T-helper 1 cell treated with Interleukin-12 subunit alpha and Interleukin-12 subunit beta and Interleukin-4 antibody, amounts not matched to agents 30 μg/mL and 1 μg/mL, for 36 hours (primary cell): ENCODE results near the gene IPO5.
"Not testable (repeated sequence)": the region's sequence is repeated elsewhere in the genome, so short reads cannot be mapped to it uniquely, and the experiment has no call there.

Experiments used
- H3K27ac Mint-ChIP-seq: one replicate; pipeline ENCODE4 v1.8.0; 2021; ENCODE audit warnings: mild to moderate bottlenecking, mixed read lengths
- H3K27me3 Mint-ChIP-seq: one replicate; pipeline ENCODE4 v1.8.0; 2021; ENCODE audit warnings: low read depth, mixed read lengths
- H3K36me3 Mint-ChIP-seq: one replicate; pipeline ENCODE4 v1.8.0; 2021; ENCODE audit warnings: low read depth, mixed read lengths
- H3K4me1 Mint-ChIP-seq: one replicate; pipeline ENCODE4 v1.8.0; 2021; ENCODE audit warnings: low read depth, mixed read lengths
- H3K4me3 Mint-ChIP-seq: one replicate; pipeline ENCODE4 v1.8.0; 2021; ENCODE audit warnings: mild to moderate bottlenecking, moderate library complexity, mixed read lengths
- H3K9me3 Mint-ChIP-seq: one replicate; pipeline ENCODE4 v1.8.0; 2021; ENCODE audit warnings: mixed read lengths

Gene IPO5

DNA sequence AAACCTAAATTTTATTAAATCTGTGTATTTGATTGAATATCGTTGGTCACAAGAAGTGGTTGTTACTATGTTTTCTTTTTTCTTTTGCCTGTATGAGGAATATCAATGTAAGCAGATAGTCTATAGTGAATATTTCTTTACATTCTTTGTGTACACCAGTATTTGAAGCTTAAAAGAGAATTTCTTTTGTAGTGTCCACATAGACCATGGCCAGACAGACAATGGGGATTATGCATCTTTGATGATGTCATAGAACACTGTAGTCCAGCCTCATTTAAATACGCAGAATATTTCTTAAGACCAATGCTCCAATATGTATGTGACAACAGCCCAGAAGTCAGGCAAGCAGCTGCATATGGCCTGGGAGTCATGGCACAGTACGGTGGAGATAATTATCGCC is 64.8 kb downstream of the IPO5 start:
- H3K27ac Mint-ChIP-seq, result no peak overlapping the region
- peaks cover 6% of the 10 kb centered on the region for H3K4me1 Mint-ChIP-seq
- peaks cover 44% of the 10 kb centered on the region for H3K36me3 Mint-ChIP-seq

DNA sequence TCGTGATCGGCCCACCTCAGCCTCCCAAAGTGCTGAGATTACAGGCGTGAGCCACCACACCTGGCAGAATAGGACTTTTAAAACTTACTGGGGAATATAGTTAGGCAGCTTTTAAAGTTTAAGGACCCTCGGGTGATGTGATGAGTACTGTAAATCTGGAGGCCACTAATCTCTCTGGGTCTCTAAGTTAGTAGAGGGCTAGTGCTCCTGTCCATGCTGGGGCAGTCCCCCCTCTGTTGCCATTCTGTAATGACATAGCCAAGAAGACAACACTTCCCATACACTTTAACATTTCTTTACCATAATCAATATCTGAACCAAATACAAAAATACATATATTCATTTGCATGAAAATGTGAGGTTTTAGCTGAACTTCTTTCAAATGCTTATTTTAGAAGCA is 65.7 kb downstream of the IPO5 start:
- Mint-ChIP-seq H3K36me3 (peaks cover 41% of the 10 kb centered on the region), H3K4me1 (peaks cover 6% of the 10 kb centered on the region), H3K4me3 (no peak overlapping the region), H3K9me3 (no peaks in the 10 kb centered on the region), H3K27me3 (no peaks in the 10 kb centered on the region), H3K27ac (no peak overlapping the region)

More for the DNA sequence above, 64.8 kb downstream of the IPO5 start:
- Mint-ChIP-seq H3K27me3 (no peaks in the 10 kb centered on the region), H3K4me3 (no peak overlapping the region), H3K9me3 (no peaks in the 10 kb centered on the region)

DNA sequence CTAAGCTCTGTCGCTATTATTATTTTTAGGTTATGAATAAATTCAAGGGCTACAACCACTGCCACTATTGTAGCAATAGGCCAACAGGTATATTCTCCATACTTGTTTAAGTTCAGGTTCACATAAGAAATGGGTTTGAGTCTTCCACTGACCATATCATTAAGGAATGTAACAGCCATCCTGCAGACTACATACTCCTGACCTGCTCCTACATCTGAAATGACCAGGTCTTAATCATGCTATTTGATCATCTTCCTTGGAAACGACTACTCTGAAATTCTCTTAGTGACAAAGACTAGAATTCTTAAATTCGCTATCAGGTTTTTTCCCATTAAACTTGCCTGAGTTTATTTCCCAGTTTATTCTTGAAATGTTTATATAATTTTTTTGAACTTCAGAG is 66.8 kb downstream of the IPO5 start:
- Mint-ChIP-seq H3K27ac (no peak overlapping the region), H3K4me3 (no peak overlapping the region), H3K27me3 (no peaks in the 10 kb centered on the region), H3K36me3 (peaks cover 35% of the 10 kb centered on the region), H3K4me1 (no peaks in the 10 kb centered on the region), H3K9me3 (no peaks in the 10 kb centered on the region)

DNA sequence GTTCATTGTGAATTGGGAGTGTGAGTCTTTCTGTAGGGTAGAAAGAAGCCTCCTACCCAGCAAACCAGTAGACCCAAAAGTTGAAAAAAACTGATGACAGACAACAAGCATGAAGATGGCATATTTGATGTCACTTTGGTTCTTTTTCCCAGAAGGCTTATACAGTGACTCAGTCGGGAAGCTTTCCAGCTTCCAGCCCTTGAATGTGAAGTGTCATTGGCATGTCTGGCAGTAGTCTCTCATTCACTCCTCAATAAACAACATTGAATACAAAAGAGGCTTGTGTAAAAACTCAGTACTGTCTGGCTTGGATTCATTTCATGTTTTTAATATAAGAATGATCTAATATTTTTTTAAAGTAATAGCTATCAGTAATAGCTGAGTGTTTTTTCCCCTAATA is 68.7 kb downstream of the IPO5 start:
- no peaks in the 10 kb centered on the region for H3K4me1 Mint-ChIP-seq
- peaks cover 31% of the 10 kb centered on the region for H3K36me3 Mint-ChIP-seq
- H3K27ac Mint-ChIP-seq, result no peak overlapping the region
- H3K4me3 Mint-ChIP-seq, result no peak overlapping the region
- H3K9me3 Mint-ChIP-seq, result no peaks in the 10 kb centered on the region
- H3K27me3 Mint-ChIP-seq, result no peaks in the 10 kb centered on the region

- Mint-ChIP-seq H3K9me3 (no peaks in the 10 kb centered on the region), H3K4me3 (no peak overlapping the region), H3K4me1 (no peaks in the 10 kb centered on the region), H3K27ac (no peak overlapping the region), H3K36me3 (peaks cover 11% of the 10 kb centered on the region), H3K27me3 (no peaks in the 10 kb centered on the region)
These were observed 72.1 kb downstream of the IPO5 start for GRCh38 chr13:98025480-98026025.

DNA sequence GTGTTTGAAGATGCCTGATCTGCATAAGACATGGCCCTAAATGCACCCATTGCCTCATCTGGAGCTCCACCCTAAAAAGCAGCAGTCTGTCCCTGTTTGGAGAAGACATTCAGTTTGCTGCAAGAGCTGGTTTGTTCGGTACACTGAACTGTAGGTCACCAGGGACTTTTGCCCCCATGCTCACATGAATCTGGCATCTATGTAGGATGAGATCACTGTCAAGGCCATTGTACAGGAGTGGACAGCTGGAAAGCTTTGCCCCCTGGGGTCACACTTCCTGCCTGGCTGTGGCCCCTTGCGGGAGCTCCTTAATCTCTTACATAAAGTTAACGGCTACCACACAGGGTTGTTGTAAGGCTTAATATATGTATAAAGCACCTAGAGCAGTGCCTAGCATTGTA is 73.0 kb downstream of the IPO5 start:
- H3K27ac Mint-ChIP-seq, result no peak overlapping the region
- H3K27me3 Mint-ChIP-seq, result no peaks in the 10 kb centered on the region
- peaks cover 8% of the 10 kb centered on the region for H3K36me3 Mint-ChIP-seq
- H3K4me3 Mint-ChIP-seq, result no peak overlapping the region
- no peaks in the 10 kb centered on the region for H3K9me3 Mint-ChIP-seq
- H3K4me1 Mint-ChIP-seq, result no peaks in the 10 kb centered on the region

GRCh38 chr13:98032168-98032567 is 78.7 kb downstream of the IPO5 start:
- no peaks in the 10 kb centered on the region for H3K4me1 Mint-ChIP-seq
- no peak overlapping the region for H3K27ac Mint-ChIP-seq
- no peaks in the 10 kb centered on the region for H3K36me3 Mint-ChIP-seq
- no peaks in the 10 kb centered on the region for H3K27me3 Mint-ChIP-seq
- no peak overlapping the region for H3K4me3 Mint-ChIP-seq
- no peaks in the 10 kb centered on the region for H3K9me3 Mint-ChIP-seq

GRCh38 chr13:98033277-98034247 is 80.1 kb downstream of the IPO5 start:
- no peaks in the 10 kb centered on the region for H3K4me1 Mint-ChIP-seq
- H3K36me3 Mint-ChIP-seq, result no peaks in the 10 kb centered on the region
- H3K4me3 Mint-ChIP-seq, result no peak overlapping the region
- no peaks in the 10 kb centered on the region for H3K27me3 Mint-ChIP-seq
- no peak overlapping the region for H3K27ac Mint-ChIP-seq
- no peaks in the 10 kb centered on the region for H3K9me3 Mint-ChIP-seq

GRCh38 chr13:98035373-98035772 is 81.9 kb downstream of the IPO5 start:
- H3K4me3 Mint-ChIP-seq, result no peak overlapping the region
- H3K27ac Mint-ChIP-seq, result no peak overlapping the region
- no peaks in the 10 kb centered on the region for H3K27me3 Mint-ChIP-seq
- no peaks in the 10 kb centered on the region for H3K4me1 Mint-ChIP-seq
- H3K36me3 Mint-ChIP-seq, result no peaks in the 10 kb centered on the region
- no peaks in the 10 kb centered on the region for H3K9me3 Mint-ChIP-seq

- H3K27me3 Mint-ChIP-seq, H3K36me3 Mint-ChIP-seq, H3K4me3 Mint-ChIP-seq, H3K4me1 Mint-ChIP-seq, H3K27ac Mint-ChIP-seq, H3K9me3 Mint-ChIP-seq: not testable (repeated sequence)
These were observed 83.3 kb downstream of the IPO5 start for GRCh38 chr13:98036564-98037302.

- no peaks in the 10 kb centered on the region for H3K27me3 Mint-ChIP-seq
- no peaks in the 10 kb centered on the region for H3K36me3 Mint-ChIP-seq
- H3K4me3 Mint-ChIP-seq, result no peak overlapping the region
- no peak overlapping the region for H3K27ac Mint-ChIP-seq
- no peaks in the 10 kb centered on the region for H3K4me1 Mint-ChIP-seq
- no peaks in the 10 kb centered on the region for H3K9me3 Mint-ChIP-seq
These were observed 85.8 kb downstream of the IPO5 start for GRCh38 chr13:98039261-98039660.

DNA sequence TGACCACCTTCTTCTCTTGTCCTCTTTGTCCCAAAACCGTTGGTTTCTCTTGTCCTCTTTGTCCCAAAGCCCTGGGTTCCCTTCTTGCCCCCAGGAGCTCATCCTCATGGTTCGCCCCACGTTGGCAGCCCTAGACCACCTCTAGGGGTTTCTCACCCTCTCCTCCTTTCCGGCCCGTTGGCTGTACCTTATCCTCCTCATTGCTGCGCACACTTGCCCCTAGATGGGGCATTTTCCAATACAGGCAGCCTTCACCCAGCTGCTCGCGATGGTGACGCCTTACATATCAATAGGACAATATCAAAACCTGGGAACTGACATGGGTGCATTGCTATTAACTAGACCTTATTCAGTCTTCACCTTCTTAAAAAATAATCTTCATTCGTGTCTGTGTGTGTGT is 86.5 kb downstream of the IPO5 start:
- H3K27ac Mint-ChIP-seq, result no peak overlapping the region
- no peaks in the 10 kb centered on the region for H3K4me1 Mint-ChIP-seq
- no peaks in the 10 kb centered on the region for H3K27me3 Mint-ChIP-seq
- no peak overlapping the region for H3K4me3 Mint-ChIP-seq
- no peaks in the 10 kb centered on the region for H3K36me3 Mint-ChIP-seq
- no peaks in the 10 kb centered on the region for H3K9me3 Mint-ChIP-seq

GRCh38 chr13:98041081-98041820 is 87.8 kb downstream of the IPO5 start:
- Mint-ChIP-seq H3K27me3 (no peaks in the 10 kb centered on the region), H3K4me1 (no peaks in the 10 kb centered on the region), H3K4me3 (no peak overlapping the region), H3K9me3 (no peaks in the 10 kb centered on the region), H3K27ac (no peak overlapping the region), H3K36me3 (no peaks in the 10 kb centered on the region)

GRCh38 chr13:98044301-98044700 is 90.8 kb downstream of the IPO5 start:
- Mint-ChIP-seq H3K4me3 (no peak overlapping the region), H3K27ac (no peak overlapping the region), H3K36me3 (no peaks in the 10 kb centered on the region), H3K27me3 (no peaks in the 10 kb centered on the region), H3K9me3 (no peaks in the 10 kb centered on the region), H3K4me1 (no peaks in the 10 kb centered on the region)
